VCaP (cell line): ENCODE measurements around the gene CX3CL1.

Source experiments
- H3K27ac ChIP-seq: fragments of 450-650 bp; 2 replicates; pipeline ENCODE4 v1.5.1; 2017
- CTCF ChIP-seq: fragments of 450-650 bp; conservative IDR thresholded peaks from 2 replicates; pipeline ENCODE4 v1.5.1; 2017; ENCODE audit warnings: mild to moderate bottlenecking, moderate library complexity

Gene CX3CL1

DNA sequence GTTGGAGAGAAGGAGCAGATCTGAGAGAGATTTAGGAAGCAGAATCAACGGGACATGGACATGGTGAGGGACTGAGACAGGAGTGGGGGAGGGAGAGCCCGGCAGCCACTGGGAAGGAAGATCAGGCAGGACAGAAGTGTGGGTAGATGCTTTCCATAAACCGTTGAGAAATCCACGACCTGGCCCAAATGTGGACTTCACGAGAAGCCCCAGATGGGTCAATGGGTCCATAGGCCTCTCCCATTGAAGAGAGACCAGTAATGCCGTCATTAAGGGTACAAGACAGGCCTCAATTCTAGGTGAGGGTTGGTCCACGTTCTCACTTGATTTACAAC, 14.2 kb upstream of the CX3CL1 start:
- no peak overlapping the region for H3K27ac ChIP-seq

GRCh38 chr16:57358527-57359095, 13.7 kb upstream of the CX3CL1 start, which contains the start of gene CCL22:
TSS of gene CCL22 (plus strand) at chr16:57358783. CDS start at chr16:57358817, 34 bp downstream.
- TF ChIP-seq CTCF = no peak
- H3K27ac ChIP-seq = no peak within 1 kb of the TSS

More for the DNA sequence above, 14.2 kb upstream of the CX3CL1 start:
- no peak for TF ChIP-seq CTCF

DNA sequence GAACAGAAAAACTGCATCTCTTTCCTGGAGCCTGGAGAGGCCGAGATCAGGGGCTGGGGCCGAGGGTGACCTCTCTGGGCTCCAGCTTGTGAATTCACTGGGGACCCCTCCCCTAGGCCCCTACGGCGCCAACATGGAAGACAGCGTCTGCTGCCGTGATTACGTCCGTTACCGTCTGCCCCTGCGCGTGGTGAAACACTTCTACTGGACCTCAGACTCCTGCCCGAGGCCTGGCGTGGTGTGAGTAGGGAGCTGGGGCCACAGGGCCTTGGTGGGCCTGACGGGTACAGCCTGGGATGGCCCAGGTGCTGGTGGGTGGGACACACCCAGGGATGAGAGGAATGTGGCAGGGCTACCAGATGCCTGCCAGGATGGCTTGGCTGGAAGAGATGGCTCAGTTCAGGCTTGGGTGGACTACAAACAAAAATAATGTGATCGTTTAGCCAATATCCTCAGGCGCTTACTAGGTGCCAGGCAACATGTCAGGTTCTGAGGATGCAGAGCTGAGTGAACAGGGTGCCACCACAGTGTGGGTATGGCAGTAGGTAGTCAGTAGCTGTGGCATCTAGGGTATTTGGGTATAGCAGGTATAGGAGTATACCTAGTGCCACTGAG, 11.9 kb upstream of the CX3CL1 start:
- 0 out of 2 replicates have a peak overlapping the region, but pooled peaks have one; percentile 48 for H3K27ac ChIP-seq
- no peak for TF ChIP-seq CTCF

GRCh38 chr16:57361404-57361803, 10.9 kb upstream of the CX3CL1 start:
- no peak for TF ChIP-seq CTCF
- H3K27ac ChIP-seq = peak overlapping the region; percentile 48

GRCh38 chr16:57364143-57364542, 8.1 kb upstream of the CX3CL1 start:
- no peak overlapping the region for H3K27ac ChIP-seq
- no peak for TF ChIP-seq CTCF

DNA sequence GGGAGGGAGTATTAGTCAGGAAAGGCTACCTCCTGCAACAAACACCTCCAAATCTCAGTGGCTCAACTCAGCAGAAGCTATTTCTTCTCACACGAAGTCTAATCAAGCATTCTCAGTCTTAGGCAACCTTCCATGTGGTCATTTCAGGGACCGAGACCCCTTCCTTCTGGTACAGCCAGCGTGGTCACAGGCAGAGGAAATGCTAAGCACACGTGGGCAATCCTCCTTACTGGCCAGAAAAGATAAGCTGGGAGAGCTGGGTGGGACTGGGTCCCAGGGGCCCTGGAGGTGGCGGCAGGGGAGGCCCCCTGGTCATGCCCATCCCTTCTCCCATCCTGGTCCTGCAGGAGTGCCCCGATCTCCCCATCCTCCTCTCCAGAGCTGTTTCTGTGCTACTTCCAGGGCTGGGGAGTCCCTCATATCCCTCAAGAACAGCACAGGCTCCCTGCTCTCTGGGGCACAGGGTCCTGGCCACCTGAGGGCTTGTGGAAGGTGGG, 5.7 kb upstream of the CX3CL1 start:
- H3K27ac ChIP-seq = no peak overlapping the region
- TF ChIP-seq CTCF = no peak

DNA sequence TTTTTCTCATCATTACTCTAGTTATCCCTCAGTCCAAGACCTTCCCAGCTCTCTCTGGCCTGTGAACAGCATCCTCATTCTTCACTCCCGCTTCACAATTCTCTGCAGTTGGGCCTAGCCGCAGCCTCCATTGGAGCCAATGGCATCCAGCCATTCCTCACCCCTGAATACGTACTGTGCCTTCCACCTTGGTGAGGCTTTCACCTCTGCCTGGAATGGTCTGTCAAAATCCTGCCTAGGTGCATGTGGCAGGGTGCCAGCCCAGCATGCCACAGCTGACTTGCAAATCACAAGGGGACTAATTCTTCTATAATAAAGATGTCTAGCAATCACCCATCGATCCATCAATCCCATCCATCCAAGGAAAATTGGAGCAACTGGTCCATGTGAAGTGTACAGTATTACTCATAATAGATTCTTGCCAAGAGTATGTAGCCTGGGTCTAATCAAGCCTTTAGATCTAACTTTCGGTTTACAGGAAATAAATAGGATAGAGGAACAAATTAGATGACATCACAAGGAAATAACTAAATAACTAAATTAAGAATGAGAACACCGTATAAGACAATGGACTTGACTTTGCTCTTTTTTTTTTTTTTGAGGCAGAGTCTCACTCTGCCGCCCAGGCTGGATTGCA, 5.1 kb upstream of the CX3CL1 start:
- H3K27ac ChIP-seq = no peak overlapping the region
- no peak for TF ChIP-seq CTCF
